GM12878 (cell line): ENCODE data around the gene HSD11B1. TPM values are rescaled to one million over a fixed set of nuclear protein-coding genes. Genes with fewer than 3 reads are reported as not detected.

Experiments used
- ATAC-seq: fragments of 200-7000 bp; cut with Tn5 transposase; 3 replicates; pipeline ENCODE4 v1.9.1; 2020; ENCODE audit warnings: mild to moderate bottlenecking, moderate library complexity
- BruUV-seq: library from RNA; stranded (reverse); fragments of 400-500 nt; replicated peaks from 2 replicates; lab custom pipeline; 2021; lab: Mats Ljungman, UMichigan
- CTCF ChIA-PET: fragments of 300-600 bp; sonication (Branson Sonifier 250); formaldehyde crosslinking; extraction: SDS; loops from one replicate; lab custom pipeline; 2021; ENCODE audit warnings: inconsistent platforms; lab: Yijun Ruan, JAX
- POLR2A ChIA-PET: fragments of 350-600 bp; formaldehyde crosslinking; extraction: SDS; loops from one replicate; lab custom pipeline; 2021; ENCODE audit warnings: inconsistent platforms; lab: Charles Lee
- RAD21 ChIA-PET: fragments of 300-600 bp; sonication (Branson Sonifier 250); formaldehyde crosslinking; loops from one replicate; lab custom pipeline; 2023; ENCODE audit warnings: antibody characterized with exemption; ENCODE audit not compliant: unreplicated experiment; lab: Charles Lee
- SMC1A ChIA-PET: fragments of 300-600 bp; sonication (Branson Sonifier 250); formaldehyde crosslinking; loops from one replicate; lab custom pipeline; 2023; ENCODE audit not compliant: unreplicated experiment, uncharacterized antibody; lab: Charles Lee
- DNase-seq: peaks from one replicate; pipeline ENCODE4 v3.0.0-alpha.2; 2011; ENCODE audit warnings: low read depth, low spot score
- FAIRE-seq: peaks from 3 replicates; lab custom pipeline; 2011; peaks lifted over from hg19 to GRCh38; lab: Jason Lieb, UNC
- H2AFZ ChIP-seq: 2 replicates; pipeline ENCODE4 v1.6.0; 2011; ENCODE audit warnings: low read depth, low read length, control low read depth; ENCODE audit not compliant: control insufficient read depth
- H3K27ac ChIP-seq: 2 replicates; pipeline ENCODE4 v1.5.1; 2011; ENCODE audit warnings: control low read depth; ENCODE audit not compliant: control insufficient read depth, insufficient read depth
- H3K27me3 ChIP-seq, 2 experiments: replicated peaks in 1 of 2; 2 replicates each; pipeline versions ENCODE4 v1.6.0 to v1.6.1; 2011; ENCODE audit warnings: low read length in 1 of 2; ENCODE audit not compliant: control insufficient read depth in 2 of 2, insufficient read depth in 2 of 2
- H3K36me3 ChIP-seq, 2 experiments: 2 replicates each; pipeline ENCODE4 v1.5.1; 2011; ENCODE audit warnings: low read length in 1 of 2; ENCODE audit not compliant: control insufficient read depth in 2 of 2, insufficient read depth in 2 of 2
- H3K4me1 ChIP-seq: 2 replicates; pipeline ENCODE4 v1.6.1; 2011; ENCODE audit warnings: mild to moderate bottlenecking, low read length, moderate library complexity, mixed read lengths; ENCODE audit not compliant: control insufficient read depth, insufficient read depth
- H3K4me2 ChIP-seq: 2 replicates; pipeline ENCODE4 v1.6.0; 2011; ENCODE audit warnings: control low read depth; ENCODE audit not compliant: control insufficient read depth, insufficient read depth
- H3K4me3 ChIP-seq: fragments of 200-600 bp; sonication (generic); 2 replicates; pipeline ENCODE4 v1.5.1; 2016
- H3K79me2 ChIP-seq: 2 replicates; pipeline ENCODE4 v1.6.0; 2011; ENCODE audit warnings: low read length; ENCODE audit not compliant: control insufficient read depth, insufficient read depth
- H3K9ac ChIP-seq: 2 replicates; pipeline ENCODE4 v1.8.0; 2011; ENCODE audit warnings: low read length, control low read depth, mixed read lengths; ENCODE audit not compliant: control insufficient read depth, insufficient read depth
- H3K9me3 ChIP-seq: replicated peaks from 3 replicates; pipeline ENCODE4 v1.5.1; 2011; ENCODE audit warnings: mild to moderate bottlenecking, low read length; ENCODE audit not compliant: control insufficient read depth, insufficient read depth
- H4K20me1 ChIP-seq: 2 replicates; pipeline ENCODE4 v1.6.0; 2011; ENCODE audit not compliant: control insufficient read depth, insufficient read depth
- BHLHE40 ChIP-seq, 2 experiments: fragments of 450-650 bp in 1 of 2; IDR thresholded peaks; 2 replicates each; pipeline ENCODE4 v1.6.1; 2011 to 2017; ENCODE audit warnings: low read depth in 2 of 2, borderline replicate concordance in 1 of 2, improper control_type of control experiment in 1 of 2, low read length in 1 of 2, mild to moderate bottlenecking in 1 of 2
- CREB1 ChIP-seq: IDR thresholded peaks from 2 replicates; pipeline ENCODE4 v1.6.1; 2012; ENCODE audit warnings: low read depth, mild to moderate bottlenecking, inconsistent platforms
- CREM ChIP-seq: IDR thresholded peaks from 2 replicates; pipeline ENCODE4 v1.6.1; 2014; ENCODE audit warnings: antibody characterized with exemption, low read depth
- E2F8 ChIP-seq: fragments of 450-650 bp; IDR thresholded peaks from 2 replicates; pipeline ENCODE4 v1.6.1; 2018; ENCODE audit warnings: mild to moderate bottlenecking, low read depth, moderate library complexity; ENCODE audit not compliant: partially characterized antibody
- FOS ChIP-seq: IDR thresholded peaks from 3 replicates; pipeline ENCODE4 v1.6.1; 2011; ENCODE audit warnings: borderline replicate concordance; ENCODE audit not compliant: insufficient read length; ENCODE audit errors: extremely low read depth
- NBN ChIP-seq: fragments of 450-650 bp; IDR thresholded peaks from 2 replicates; pipeline ENCODE4 v1.6.1; 2016
- RUNX3 ChIP-seq: IDR thresholded peaks from 2 replicates; pipeline ENCODE4 v1.6.1; 2012; ENCODE audit warnings: low read length, inconsistent platforms
- YY1 ChIP-seq: IDR thresholded peaks from 2 replicates; pipeline ENCODE4 v1.6.1; 2011; ENCODE audit warnings: low read depth, mild to moderate bottlenecking, low read length
- ZNF687 ChIP-seq: fragments of 450-650 bp; IDR thresholded peaks from 2 replicates; pipeline ENCODE4 v1.6.1; 2017; ENCODE audit warnings: mild to moderate bottlenecking, moderate library complexity
- WGBS: methylation state at CpG from one replicate; pipeline ENCODE4 v1.1.6; 2016; ENCODE audit warnings: low lambda C conversion rate; ENCODE audit not compliant: insufficient replicate concordance, insufficient coverage; ENCODE audit errors: missing lambda C conversion rate; 5-methylcytosine and 5-hydroxymethylcytosine counted together
- in situ Hi-C: fragments of 300-500 bp; cut with MboI; formaldehyde crosslinking; loops from 9 replicates; pipeline ENCODE4 v1.14.3; 2018; ENCODE audit warnings: mixed read lengths
- intact Hi-C: fragments of 100-400 bp; cut with micrococcal nuclease; formaldehyde crosslinking; loops from one replicate; pipeline ENCODE4 v1.14.2; 2022; ENCODE audit not compliant: unreplicated experiment
- polyA plus RNA-seq, 11 experiments: library from polyadenylated mRNA; depleted of rRNA in 4 of 11; unstranded in 6 of 11; stranded (reverse) in 5 of 11; fragments of >200 nt; fragmentation: Nextera tagmentation in 4 of 11; fragmentation: Illumina TruSeq in 1 of 11; extraction: Ambion mirVana in 4 of 11; extraction: Trizol in 1 of 11; gene quantifications; 1 replicate in 1 of 11; 2 replicates in 10 of 11; pipeline versions ENCODE4 v1.2.1 to v1.2.3, GENCODE V29; 2011 to 2016; ENCODE audit warnings: inconsistent platforms in 2 of 11, missing spikeins in 2 of 11, low read depth in 1 of 11
- total RNA-seq, 4 experiments: library from RNA; depleted of rRNA in 3 of 4; stranded (reverse); fragments of >200 nt in 3 of 4; fragmentation: Illumina TruSeq in 1 of 4; extraction: Trizol in 1 of 4; gene quantifications; 2 replicates each; pipeline versions ENCODE4 v1.2.1 to v1.2.3, GENCODE V29; 2013 to 2021

Gene HSD11B1
- total and polyA plus RNA-seq, 10 of the 15 experiments (the other 5 are each of a cell fraction or from before 2014, with no cell fraction given), result 0.04 to 0.27 (median 0.15) TPM; not detected in 7

DNA sequence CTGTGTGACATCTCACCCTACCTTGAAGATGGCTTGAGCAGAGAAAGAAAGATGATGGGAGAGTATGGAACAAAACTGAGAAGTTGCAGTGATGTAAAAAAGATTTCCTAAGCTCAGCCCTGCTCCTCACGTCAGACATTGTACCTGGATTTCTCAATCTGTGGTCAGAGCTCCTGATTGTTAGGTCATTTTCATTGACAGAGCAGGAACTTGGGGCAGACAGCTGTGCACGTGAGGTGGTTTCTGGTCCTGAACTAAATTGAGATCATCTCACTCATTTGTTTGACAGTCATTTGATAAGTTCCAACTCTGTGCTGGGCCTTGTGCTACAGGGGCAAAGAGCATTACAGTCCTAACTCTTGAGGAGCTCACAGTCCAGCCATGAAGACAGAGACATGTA, 61.4 kb downstream of the HSD11B1 start:
- Histone ChIP-seq H3K27me3 (no peaks in the 10 kb centered on the region), H3K9me3 (no peaks in the 10 kb centered on the region), H3K36me3 (peaks cover 8 to 19% of the 10 kb centered on the region in 2 experiments), H3K79me2 (peaks cover 16% of the 10 kb centered on the region), H3K4me1 (peaks cover 34% of the 10 kb centered on the region), H4K20me1 (no peaks in the 10 kb centered on the region), H3K27ac (no peak overlapping the region), H2AFZ (no peak overlapping the region), H3K4me2 (no peak overlapping the region), H3K4me3 (no peak overlapping the region), H3K9ac (no peak overlapping the region)
- CTCF ChIA-PET, result interaction anchor here (0.9 to 5.8 kb wide), 5 partner anchors 9 to 200 kb away, joined by 4 to 117 read pairs (median 55); partner anchors contain the start of gene TRAF3IP3
- SMC1A ChIA-PET, result interaction anchor here (0.9 to 5.6 kb wide), 6 partner anchors 9 to 71 kb away, joined by 3 to 282 read pairs (median 6); partner anchors contain the start of gene TRAF3IP3
- intact Hi-C loops, result no loop called here
- RAD21 ChIA-PET, result interaction anchor here (1.0 to 5.4 kb wide), 7 partner anchors 9 to 197 kb away, joined by 3 to 188 read pairs (median 6); partner anchors contain the start of genes C1orf74 and TRAF3IP3
- TF ChIP-seq RUNX3 (peak; percentile 33; the same call in 1 of the 2 replicates), BHLHE40 (IDR thresholded peaks at IDR 0.05; ENCODE audit: borderline replicate concordance in 1 of 2, low read depth in 2 of 2, low read length in 1 of 2) (peak; percentile 72 to 80), CREB1 (peak; percentile 36; the same call in 1 of the 2 replicates), FOS (no peak)
- FAIRE-seq (no peak), DNase-seq (no peak), ATAC-seq (no peak)
- in situ Hi-C loops, result no loop called here
- POLR2A ChIA-PET, result interaction anchor here (0.9 to 5.2 kb wide), 5 partner anchors 10 to 91 kb away, joined by 3 to 107 read pairs (median 5); partner anchors contain the start of genes C1orf74, G0S2 and TRAF3IP3
- WGBS, result 0% methylated on average over 2 of the region's 2 CpGs
- BruUV-seq, result no TSS peak

- in situ Hi-C loops, result no loop called here
- SMC1A ChIA-PET, result interaction anchor here (0.7 to 5.6 kb wide), 5 partner anchors 13 to 56 kb away, joined by 3 to 282 read pairs (median 12); partner anchors contain the start of gene TRAF3IP3
- no TSS peak for BruUV-seq
- H2AFZ ChIP-seq, result no peak overlapping the region
- H3K27ac ChIP-seq, result no peak overlapping the region
- ATAC-seq, result no peak
- intact Hi-C loops, result no loop called here
- H3K79me2 ChIP-seq, result peaks cover 16% of the 10 kb centered on the region
- POLR2A ChIA-PET, result interaction anchor here (0.6 to 5.2 kb wide), 6 partner anchors 12 to 116 kb away, joined by 4 to 107 read pairs (median 6); partner anchors contain the start of genes C1orf74, G0S2 and TRAF3IP3
- H3K9me3 ChIP-seq, result no peaks in the 10 kb centered on the region
- no peak for FAIRE-seq
- no peaks in the 10 kb centered on the region for H3K27me3 ChIP-seq
- peaks cover 43% of the 10 kb centered on the region for H3K4me1 ChIP-seq
- H3K36me3 ChIP-seq, result peaks cover 8 to 14% of the 10 kb centered on the region in 2 experiments
- H3K4me2 ChIP-seq, result no peak overlapping the region
- DNase-seq, result no peak
- no peaks in the 10 kb centered on the region for H4K20me1 ChIP-seq
- H3K9ac ChIP-seq, result no peak overlapping the region
- RAD21 ChIA-PET, result interaction anchor here (1.0 to 5.4 kb wide), 7 partner anchors 13 to 159 kb away, joined by 4 to 188 read pairs (median 11); partner anchors contain the start of genes C1orf74 and TRAF3IP3
- H3K4me3 ChIP-seq, result no peak overlapping the region
- CTCF ChIA-PET, result interaction anchor here (1.7 to 5.8 kb wide), 6 partner anchors 12 to 201 kb away, joined by 4 to 117 read pairs (median 35); partner anchors contain the start of gene TRAF3IP3
- TF ChIP-seq NBN (no peak), YY1 (no peak), CREM (no peak), E2F8 (no peak), ZNF687 (no peak)
Observed at GRCh38 chr1:209767096-209767495, 62.5 kb downstream of the HSD11B1 start.
